ENCODE data around the gene RTF1. TPM values are rescaled to one million over a fixed set of nuclear protein-coding genes. Genes with fewer than 3 reads are reported as not detected.
"Not testable (repeated sequence)": the region's sequence is repeated elsewhere in the genome, so short reads cannot be mapped to it uniquely, and the experiment has no call there.

RTF1 gene
- total and polyA plus RNA-seq, 2 donors = 30.5 to 34.0 TPM

DNA sequence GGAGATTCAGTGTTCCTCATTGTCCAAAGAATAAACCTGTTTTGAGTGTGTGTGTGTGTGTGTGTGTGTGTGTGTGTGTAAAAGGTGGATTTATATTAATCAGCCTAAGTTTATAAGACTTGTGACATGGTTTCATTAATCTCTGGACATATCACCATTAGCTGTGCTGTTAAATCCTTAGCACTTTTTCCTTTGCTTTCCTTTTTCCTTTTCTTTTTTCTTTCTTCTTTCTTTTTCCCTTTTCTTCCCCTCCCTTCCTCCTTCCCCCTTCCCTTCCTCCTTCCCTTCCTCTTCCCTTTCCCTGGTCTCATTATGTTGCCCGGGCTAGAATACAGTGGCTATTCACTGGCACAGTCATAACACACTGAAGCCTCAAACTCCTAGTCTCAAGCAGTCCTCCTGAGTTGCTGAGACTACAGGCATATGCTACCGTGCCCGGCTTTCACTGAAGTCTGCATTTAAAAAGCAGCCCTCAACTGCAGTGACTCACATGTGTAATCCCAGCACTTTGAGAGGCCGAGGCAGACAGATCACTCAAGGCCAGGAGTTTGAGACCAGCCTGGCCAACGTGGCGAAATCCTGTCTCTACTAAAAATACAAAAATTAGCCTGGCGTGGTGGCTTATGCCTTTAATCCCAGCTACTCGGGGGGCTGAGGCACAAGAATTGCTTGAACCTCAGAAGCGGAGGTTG lies 48.1 kb downstream of the RTF1 start:
- no peak for DNase-seq (ENCODE audit: extremely low spot score)
- Histone ChIP-seq H3K4me3 (ENCODE audit: low read depth, low read length) (no peak overlapping the region), H3K4me1 (ENCODE audit: insufficient read depth) (no peaks in the 10 kb centered on the region), H3K27ac (ENCODE audit: low read depth) (no peak overlapping the region), H3K36me3 (ENCODE audit: insufficient read depth) (peaks cover 6% of the 10 kb centered on the region)
- WGBS = 90% methylated on average over 9 of the region's 9 CpGs

DNA sequence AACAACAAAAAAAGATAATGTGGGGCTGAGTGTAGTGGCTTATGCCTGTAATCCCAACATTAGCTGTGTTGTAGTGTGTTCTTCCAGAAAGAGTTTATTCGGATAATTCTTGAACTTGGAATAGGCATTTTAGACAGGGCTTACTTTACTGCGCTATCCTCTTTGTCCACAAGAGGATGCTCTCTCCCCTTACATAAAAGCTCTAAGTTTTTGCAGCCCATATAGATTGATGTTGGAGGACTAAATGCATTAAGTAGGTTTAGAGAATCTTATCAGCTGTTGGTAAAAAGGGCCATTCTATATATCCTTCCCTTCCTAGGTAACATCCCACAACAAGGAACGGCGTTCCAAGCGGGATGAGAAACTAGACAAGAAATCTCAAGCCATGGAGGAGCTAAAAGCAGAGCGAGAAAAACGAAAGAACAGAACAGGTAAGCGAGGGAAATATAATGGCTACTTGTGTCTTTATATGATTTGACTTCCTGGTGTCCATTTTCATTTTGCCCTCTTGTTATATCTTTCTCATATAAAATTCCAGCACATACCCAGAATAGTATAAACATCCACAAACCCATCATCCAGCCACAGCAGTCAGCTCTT lies 49.0 kb downstream of the RTF1 start:
- DNase-seq (ENCODE audit: extremely low spot score) = no peak
- no peaks in the 10 kb centered on the region for H3K4me1 ChIP-seq (ENCODE audit: insufficient read depth)
- 77% methylated on average over 8 of the region's 8 CpGs for WGBS
- no peak overlapping the region for H3K27ac ChIP-seq (ENCODE audit: low read depth)
- no peak overlapping the region for H3K4me3 ChIP-seq (ENCODE audit: low read depth, low read length)
- peaks cover 7% of the 10 kb centered on the region for H3K36me3 ChIP-seq (ENCODE audit: insufficient read depth)

DNA sequence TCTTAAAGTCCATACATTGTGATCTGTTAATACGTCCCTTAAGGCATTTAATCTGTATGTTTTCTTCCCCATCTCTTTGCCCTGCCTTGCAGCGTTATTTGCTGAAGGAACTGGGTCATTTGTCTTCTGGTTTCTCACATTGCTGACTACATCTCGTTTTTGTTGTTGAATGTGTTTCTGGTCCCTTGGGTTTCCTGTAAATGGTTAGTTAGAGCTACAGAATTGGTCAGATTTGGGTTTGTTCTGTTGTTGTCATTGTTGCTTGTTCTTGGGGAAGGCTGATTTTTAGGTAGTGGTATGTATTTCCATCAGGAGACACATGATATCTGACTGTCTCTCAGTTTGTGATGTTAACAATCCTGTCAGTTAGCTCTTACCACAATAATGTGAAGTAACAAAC lies 49.8 kb downstream of the RTF1 start:
- Histone ChIP-seq H3K36me3 (ENCODE audit: insufficient read depth) (peaks cover 12% of the 10 kb centered on the region), H3K4me1 (ENCODE audit: insufficient read depth) (no peaks in the 10 kb centered on the region), H3K4me3 (ENCODE audit: low read depth, low read length) (no peak overlapping the region), H3K27ac (ENCODE audit: low read depth) (no peak overlapping the region)
- WGBS = 86% methylated on average over 3 of the region's 3 CpGs
- no peak for DNase-seq (ENCODE audit: extremely low spot score)

DNA sequence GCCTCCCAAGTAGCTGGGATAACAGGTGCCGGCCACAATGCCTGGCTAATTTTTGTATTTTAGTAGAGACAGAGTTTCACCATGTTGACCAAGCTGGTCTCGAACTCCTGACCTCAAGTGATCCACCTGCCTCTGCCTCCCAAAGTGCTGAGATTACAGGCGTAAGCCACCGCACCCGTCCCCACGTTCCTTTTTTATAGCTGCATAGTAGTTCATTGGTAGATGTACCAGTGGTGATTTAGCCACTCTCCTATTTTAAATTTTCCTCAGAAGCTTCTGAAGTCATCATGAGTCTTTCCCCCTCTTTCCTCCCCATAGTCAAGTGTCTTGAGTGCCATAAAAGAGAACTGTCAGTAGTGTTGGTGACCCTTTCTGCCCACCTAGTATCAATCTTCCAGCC lies 52.7 kb downstream of the RTF1 start:
- peaks cover 12% of the 10 kb centered on the region for H3K36me3 ChIP-seq (ENCODE audit: insufficient read depth)
- not testable (repeated sequence) for H3K4me1 ChIP-seq (ENCODE audit: insufficient read depth); H3K4me3 ChIP-seq (ENCODE audit: low read depth, low read length); H3K27ac ChIP-seq (ENCODE audit: low read depth); DNase-seq (ENCODE audit: extremely low spot score)
- WGBS = 97% methylated on average over 6 of the region's 6 CpGs

DNA sequence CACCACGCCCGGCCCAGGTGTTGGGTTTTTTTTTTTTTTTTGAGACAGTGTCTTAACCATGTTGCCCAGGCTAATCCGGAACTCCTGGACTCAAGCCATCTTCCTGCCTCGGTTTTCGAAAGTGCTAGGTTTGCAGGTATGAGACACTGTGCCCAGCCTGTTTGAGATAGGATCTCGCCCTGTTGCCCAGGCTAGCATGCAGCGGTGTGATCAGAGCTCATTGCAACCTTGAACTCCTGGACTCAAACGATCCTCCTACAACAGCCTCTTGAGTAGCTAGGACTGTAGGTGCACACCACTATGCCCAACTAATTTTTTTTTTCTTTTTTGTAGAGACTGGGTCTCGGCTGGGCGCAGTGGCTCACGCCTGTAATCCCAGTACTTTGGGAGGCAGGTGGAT lies 56.5 kb downstream of the RTF1 start:
- 94% methylated on average over 11 of the region's 11 CpGs for WGBS
- Histone ChIP-seq H3K4me1 (ENCODE audit: insufficient read depth) (no peaks in the 10 kb centered on the region), H3K36me3 (ENCODE audit: insufficient read depth) (peaks cover 6% of the 10 kb centered on the region)

DNA sequence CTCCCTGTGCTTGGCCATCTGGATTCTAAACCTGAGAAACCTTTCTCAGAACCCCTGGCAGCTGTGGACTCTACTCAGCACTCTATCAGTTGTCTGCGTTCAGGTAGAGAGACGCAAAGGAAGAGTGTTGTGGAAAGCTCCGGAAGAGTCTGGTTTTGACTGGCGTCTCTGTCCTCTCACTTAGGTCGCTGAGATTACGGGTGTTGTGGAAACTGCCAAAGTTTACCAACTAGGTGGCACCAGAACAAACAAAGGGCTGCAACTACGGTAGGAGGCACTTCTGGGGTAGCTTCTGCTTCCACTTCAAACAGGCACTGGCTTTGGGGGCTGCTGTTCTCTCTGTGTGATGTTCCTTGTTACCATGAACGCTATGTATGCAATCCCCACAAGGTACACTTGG lies 57.5 kb downstream of the RTF1 start:
- DNase-seq (ENCODE audit: extremely low spot score) = no peak
- H3K4me3 ChIP-seq (ENCODE audit: low read depth, low read length) = no peak overlapping the region
- H3K36me3 ChIP-seq (ENCODE audit: insufficient read depth) = peaks cover 6% of the 10 kb centered on the region
- no peaks in the 10 kb centered on the region for H3K4me1 ChIP-seq (ENCODE audit: insufficient read depth)
- 91% methylated on average over 8 of the region's 8 CpGs for WGBS
- H3K27ac ChIP-seq (ENCODE audit: low read depth) = no peak overlapping the region

More for the DNA sequence above, 56.5 kb downstream of the RTF1 start:
- H3K27ac ChIP-seq (ENCODE audit: low read depth) = no peak overlapping the region
- DNase-seq (ENCODE audit: extremely low spot score) = no peak
- no peak overlapping the region for H3K4me3 ChIP-seq (ENCODE audit: low read depth, low read length)

DNA sequence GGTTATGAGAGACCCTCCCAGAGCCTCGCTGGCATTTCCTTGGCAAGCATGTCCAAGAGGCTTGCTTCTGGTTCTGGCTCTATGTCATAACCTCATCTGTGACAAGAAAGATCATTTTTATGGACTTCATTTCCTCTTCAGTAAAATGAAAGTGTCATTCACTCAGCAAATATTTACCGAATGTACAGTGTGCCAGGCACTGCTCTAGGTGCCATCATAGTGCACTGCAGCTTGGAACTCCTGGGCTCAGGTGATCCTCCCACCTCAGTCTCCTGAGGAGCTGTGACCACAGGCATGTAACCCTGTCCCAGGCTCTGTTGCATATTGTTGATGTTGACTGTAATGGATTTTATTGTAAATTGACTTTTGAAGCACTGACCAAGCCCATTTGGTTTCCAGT lies 58.0 kb downstream of the RTF1 start:
- Histone ChIP-seq H3K27ac (ENCODE audit: low read depth) (no peak overlapping the region), H3K4me1 (ENCODE audit: insufficient read depth) (no peaks in the 10 kb centered on the region), H3K36me3 (ENCODE audit: insufficient read depth) (peaks cover 7% of the 10 kb centered on the region), H3K4me3 (ENCODE audit: low read depth, low read length) (no peak overlapping the region)
- no peak for DNase-seq (ENCODE audit: extremely low spot score)
- 84% methylated on average over 2 of the region's 2 CpGs for WGBS

DNA sequence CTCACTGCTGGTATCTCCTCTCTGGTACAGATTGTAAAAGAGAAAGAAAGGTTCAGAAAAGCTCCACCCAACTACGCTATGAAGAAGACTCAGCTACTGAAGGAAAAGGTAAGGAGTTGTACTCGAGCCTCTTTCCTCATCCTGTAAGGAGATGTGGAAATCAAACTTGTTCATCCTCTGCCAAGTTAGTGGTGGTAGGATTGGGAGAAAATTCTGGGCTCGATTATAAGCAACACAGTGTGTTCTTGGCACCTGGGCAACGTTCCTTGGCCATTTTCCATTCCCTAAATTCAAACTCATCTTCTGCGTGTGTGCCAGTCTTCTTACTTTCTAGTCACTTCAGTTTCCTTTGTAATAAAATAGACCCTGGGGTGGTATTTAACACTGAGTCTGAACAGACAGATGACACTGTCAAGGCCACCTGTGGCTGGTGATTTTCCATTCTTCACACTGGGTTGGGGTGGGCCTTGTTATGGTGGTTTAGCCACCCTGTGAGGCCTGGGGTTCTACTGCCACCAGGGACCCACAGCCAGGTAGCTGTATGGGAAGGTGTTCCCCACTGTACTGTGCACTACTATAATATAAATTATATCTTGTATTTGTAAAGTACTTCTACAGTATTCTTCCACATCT lies 59.6 kb downstream of the RTF1 start:
- Histone ChIP-seq H3K4me3 (ENCODE audit: low read depth, low read length) (no peak overlapping the region), H3K4me1 (ENCODE audit: insufficient read depth) (no peaks in the 10 kb centered on the region), H3K27ac (ENCODE audit: low read depth) (no peak overlapping the region), H3K36me3 (ENCODE audit: insufficient read depth) (peaks cover 8% of the 10 kb centered on the region)
- WGBS = 88% methylated on average over 5 of the region's 5 CpGs
- DNase-seq (ENCODE audit: extremely low spot score) = no peak

DNA sequence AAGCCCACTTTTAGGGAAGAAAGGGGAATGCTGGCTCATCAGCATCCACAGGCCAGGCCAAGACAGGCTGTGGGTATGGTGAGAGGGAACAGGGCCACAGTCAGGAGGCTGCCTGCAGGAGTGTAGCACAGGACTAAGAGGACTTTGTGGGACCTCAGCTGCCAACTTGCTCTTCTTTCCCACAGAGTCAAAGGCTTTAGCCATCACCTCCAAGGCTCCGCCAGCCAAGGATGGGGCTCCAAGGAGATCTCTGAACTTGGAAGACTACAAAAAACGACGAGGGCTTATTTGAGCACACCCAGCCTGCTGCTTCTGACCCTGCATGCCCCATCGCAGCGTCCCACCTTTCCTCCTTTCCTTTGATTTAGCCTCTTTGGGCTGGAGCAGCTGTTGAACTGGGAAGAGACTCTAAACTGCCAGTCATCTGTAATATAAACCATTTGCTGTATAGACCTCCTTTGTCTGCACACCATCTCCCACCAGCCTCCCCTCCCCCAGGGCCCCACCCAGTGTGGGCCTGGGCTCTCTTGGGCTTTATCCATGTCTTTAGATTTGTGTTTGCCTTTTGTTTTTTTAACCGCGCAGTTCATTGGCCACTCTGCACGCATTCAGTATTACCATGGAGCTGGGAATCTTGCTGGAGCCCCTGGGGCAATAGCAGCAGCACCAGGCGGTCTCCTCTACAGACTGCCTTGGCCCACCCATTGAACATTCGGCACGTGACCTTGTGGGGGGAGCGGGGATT lies 63.7 kb downstream of the RTF1 start:
- Histone ChIP-seq H3K36me3 (ENCODE audit: insufficient read depth) (peaks cover 8% of the 10 kb centered on the region), H3K4me1 (ENCODE audit: insufficient read depth) (no peaks in the 10 kb centered on the region), H3K4me3 (ENCODE audit: low read depth, low read length) (no peak overlapping the region), H3K27ac (ENCODE audit: low read depth) (no peak overlapping the region)
- no peak for DNase-seq (ENCODE audit: extremely low spot score)
- WGBS = 89% methylated on average over 12 of the region's 12 CpGs

DNA sequence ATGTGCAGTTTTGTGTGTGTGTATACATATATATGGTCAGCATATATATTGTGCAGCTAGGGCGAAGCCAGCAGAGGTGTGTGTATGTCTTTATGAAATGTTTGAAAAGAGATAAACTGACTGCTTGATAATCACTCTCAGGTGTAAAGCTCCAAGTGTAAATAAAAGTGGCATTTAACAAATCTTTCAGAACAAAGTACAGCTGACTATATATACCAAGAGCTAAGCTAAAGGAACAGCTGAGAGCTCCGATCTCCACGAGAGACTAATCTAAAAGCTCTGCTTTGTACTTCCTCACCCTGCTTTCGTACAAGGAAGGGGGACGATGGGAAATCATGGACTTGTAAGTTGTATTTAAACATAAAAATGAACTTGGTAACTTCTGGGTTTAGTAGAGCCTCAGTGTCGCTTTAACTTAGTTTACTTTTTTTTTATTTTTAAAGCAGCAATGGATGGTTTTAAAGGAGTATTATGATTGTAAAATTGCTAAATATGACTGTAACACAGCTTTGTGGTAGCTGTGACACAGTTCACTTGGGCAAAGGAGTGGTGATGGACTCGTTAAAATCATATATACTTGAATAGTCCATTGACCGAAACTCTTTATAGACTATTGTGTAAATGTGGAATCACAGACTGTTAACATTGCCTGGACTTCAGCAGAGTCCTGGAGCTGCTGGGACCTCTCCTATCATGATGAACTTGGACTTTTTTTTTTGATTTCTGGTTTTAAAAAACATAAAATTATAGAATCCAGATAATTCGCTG lies 65.4 kb downstream of the RTF1 start:
- Histone ChIP-seq H3K36me3 (ENCODE audit: insufficient read depth) (peaks cover 8% of the 10 kb centered on the region), H3K4me1 (ENCODE audit: insufficient read depth) (no peaks in the 10 kb centered on the region), H3K4me3 (ENCODE audit: low read depth, low read length) (no peak overlapping the region), H3K27ac (ENCODE audit: low read depth) (no peak overlapping the region)
- no peak for DNase-seq (ENCODE audit: extremely low spot score)
- 95% methylated on average over 9 of the region's 9 CpGs for WGBS

DNA sequence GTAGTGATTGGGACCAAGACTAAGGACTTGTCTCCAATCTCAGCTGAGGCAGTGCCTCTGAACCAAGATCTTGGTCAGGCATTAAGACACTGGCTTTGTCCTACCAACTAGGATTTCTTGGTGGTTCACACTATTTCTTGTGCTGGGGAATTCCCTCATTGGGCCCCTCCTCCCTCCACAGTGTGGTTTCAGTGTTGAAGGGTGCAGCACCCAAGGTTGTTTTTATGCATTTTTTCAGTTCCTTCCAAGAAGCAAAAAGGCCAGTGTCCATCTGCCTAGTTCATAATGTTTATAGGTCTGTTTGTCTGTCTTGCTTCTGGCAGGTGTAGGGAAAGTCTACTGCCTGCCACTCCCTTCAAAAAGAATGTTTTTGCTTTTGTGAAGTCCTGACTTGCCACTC lies 66.2 kb downstream of the RTF1 start:
- no peaks in the 10 kb centered on the region for H3K4me1 ChIP-seq (ENCODE audit: insufficient read depth)
- peaks cover 8% of the 10 kb centered on the region for H3K36me3 ChIP-seq (ENCODE audit: insufficient read depth)
- no peak for DNase-seq (ENCODE audit: extremely low spot score)
- H3K27ac ChIP-seq (ENCODE audit: low read depth) = no peak overlapping the region
- H3K4me3 ChIP-seq (ENCODE audit: low read depth, low read length) = no peak overlapping the region

DNA sequence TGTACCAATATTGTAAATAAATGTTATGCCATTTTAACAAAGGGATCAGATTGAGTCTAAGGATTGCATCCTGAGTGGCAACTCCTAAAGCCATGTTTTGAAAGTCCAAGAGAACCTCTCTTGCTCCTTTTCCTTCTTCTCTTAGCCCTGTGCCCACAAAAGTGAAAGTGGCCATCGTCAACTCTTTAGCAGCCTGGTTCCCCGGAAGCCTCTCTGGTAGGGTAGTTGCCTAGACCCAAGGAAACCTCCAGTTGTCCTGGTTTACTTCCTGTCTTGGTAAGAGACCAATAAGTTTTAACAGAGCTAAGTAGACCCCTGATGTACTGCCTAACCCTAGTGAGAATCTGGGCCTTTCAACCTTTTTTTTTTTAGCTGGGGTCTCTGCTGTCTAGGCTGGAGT lies 66.6 kb downstream of the RTF1 start:
- Histone ChIP-seq H3K27ac (ENCODE audit: low read depth) (no peak overlapping the region), H3K4me1 (ENCODE audit: insufficient read depth) (no peaks in the 10 kb centered on the region), H3K4me3 (ENCODE audit: low read depth, low read length) (no peak overlapping the region), H3K36me3 (ENCODE audit: insufficient read depth) (peaks cover 8% of the 10 kb centered on the region)
- DNase-seq (ENCODE audit: extremely low spot score) = no peak
- 93% methylated on average over 2 of the region's 2 CpGs for WGBS

DNA sequence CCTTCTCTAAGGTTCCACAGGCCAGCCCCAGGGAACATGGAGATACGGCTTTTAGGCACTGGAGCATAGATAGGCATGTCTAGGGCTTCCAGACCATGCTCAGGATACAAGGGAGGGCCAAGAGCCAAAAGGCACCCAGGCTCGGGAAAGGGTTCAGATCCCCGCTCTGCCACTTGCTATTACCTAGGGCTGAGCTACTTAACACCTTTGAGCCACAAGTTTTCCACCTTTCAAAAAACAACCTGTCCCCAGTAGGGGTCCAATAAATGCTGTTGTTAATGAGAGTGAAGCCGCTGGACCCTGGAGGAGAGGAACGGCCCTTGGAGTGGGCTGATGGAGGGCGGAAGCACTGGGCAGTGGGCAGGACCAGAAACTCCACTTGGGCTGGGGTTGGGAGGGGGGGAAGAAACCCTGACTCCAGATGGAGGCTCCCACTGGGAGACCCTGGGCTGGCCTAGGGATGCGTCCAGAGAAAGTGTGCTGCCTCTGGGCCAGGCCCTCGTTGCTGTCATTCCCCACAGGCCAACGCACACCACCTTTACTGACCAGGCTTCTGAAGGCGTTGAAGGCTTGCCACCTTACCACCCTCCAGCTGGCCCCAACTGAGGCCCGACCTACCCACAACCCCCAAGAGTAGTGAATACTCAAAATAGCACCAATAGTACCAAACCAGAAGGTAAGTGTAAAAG lies 68.2 kb downstream of the RTF1 start:
- no peak for DNase-seq (ENCODE audit: extremely low spot score)
- H3K36me3 ChIP-seq (ENCODE audit: insufficient read depth) = peaks cover 6% of the 10 kb centered on the region

More for the DNA sequence above, 68.2 kb downstream of the RTF1 start:
- 70% methylated on average over 11 of the region's 11 CpGs for WGBS
- Histone ChIP-seq H3K4me3 (ENCODE audit: low read depth, low read length) (no peak overlapping the region), H3K4me1 (ENCODE audit: insufficient read depth) (no peaks in the 10 kb centered on the region), H3K27ac (ENCODE audit: low read depth) (no peak overlapping the region)
